DMS53 treated with DMSO at 0.1 percent for 48 hours (cell line): ENCODE results near the gene GPR137.

Source experiments
- DNase-seq: peaks from one replicate; lab custom pipeline; 2025; ENCODE audit not compliant: unreplicated experiment; lab: John Stamatoyannopoulos, UW

GPR137 gene

DNA sequence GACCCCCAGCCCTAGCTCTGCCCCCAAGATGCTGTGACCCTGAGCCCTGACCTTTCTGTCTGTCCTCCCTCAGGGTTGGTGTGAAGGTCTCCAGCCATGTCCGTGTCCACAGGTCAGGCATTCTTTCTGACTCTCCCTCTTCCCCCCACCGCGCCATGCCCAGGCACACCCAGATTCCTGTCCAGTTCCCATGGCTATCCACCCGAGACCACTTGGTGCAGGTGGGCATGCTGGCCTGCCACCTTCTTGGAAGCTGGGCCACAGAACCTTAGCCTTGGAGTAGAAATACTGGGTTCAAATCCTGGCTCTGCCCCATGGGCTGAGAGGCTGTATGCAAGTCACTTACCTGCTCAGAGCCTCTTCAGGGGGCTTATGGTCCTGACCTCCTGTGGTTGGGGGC lies 36.6 kb upstream of the GPR137 start:
- no peak for DNase-seq

DNA sequence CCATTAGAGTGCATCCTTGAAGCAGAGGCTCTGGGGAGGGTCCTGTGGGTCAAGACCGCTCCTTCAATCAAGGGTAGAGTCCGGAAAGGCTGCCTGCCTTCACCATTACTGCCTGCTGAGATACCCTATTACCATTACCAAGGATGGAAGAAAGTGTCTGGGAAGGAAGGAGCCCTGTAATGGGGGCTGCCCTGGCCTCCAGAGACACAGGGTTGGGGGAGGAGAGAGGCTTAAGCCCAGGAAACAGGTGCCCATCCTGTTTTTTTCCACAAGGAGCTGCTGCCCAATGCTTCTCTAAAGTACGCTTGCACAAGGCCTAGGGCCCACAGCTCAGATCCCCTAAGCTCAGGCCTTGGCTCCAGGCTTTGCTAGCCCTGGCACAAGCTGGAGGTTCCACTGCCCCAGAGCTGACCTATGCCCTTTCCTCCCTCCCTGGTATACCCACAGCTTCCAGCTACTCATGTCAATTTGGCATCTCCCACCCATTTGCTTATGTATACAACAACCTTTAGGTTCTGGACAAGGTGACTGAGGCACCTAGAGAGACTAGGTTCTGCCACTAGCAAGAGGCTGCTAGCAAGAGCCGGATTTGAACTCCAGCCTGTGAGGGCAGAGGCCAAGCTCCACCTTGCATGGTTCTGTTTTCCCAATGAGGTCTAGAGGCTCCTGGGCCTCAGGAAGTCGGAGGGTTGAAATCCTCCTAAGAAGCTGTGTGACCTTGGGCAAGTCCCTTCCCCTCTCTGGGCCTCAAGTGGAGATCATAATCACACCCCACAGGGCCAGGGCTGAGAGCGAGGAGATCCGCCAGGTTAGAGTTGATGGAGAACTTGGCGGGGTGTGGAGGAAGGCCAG lies 35.9 kb upstream of the GPR137 start:
- DNase-seq: no peak

DNA sequence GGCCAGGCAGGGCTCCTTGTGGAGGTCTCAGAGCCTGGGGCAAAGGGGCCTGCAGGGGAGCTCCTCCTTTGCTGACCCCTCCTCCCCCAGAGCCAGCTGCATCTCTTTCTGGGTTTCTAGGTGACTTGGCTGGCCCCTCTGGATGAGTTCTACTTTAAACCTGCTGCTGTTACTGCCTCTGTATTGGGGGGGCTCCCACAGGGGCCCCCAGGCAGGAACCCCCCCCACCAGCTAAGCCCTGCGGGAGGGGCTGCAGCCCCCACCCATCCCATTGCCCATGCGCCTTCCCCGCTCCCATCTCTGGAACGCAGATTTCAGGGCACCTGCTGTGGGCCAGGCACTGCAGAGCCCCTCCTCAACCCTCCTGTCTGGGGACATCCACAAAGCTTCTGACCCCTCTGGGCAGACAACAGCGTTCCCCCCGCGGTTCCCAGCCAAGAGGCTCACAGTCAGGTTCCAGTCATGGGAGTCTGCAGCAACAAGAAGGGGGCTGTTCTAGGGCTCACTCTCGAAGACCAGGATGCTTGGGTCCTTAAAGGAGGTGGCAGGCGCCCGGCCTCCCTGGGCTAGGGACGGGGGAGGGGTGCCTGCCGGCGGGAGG lies 35.1 kb upstream of the GPR137 start:
- DNase-seq: no peak

DNA sequence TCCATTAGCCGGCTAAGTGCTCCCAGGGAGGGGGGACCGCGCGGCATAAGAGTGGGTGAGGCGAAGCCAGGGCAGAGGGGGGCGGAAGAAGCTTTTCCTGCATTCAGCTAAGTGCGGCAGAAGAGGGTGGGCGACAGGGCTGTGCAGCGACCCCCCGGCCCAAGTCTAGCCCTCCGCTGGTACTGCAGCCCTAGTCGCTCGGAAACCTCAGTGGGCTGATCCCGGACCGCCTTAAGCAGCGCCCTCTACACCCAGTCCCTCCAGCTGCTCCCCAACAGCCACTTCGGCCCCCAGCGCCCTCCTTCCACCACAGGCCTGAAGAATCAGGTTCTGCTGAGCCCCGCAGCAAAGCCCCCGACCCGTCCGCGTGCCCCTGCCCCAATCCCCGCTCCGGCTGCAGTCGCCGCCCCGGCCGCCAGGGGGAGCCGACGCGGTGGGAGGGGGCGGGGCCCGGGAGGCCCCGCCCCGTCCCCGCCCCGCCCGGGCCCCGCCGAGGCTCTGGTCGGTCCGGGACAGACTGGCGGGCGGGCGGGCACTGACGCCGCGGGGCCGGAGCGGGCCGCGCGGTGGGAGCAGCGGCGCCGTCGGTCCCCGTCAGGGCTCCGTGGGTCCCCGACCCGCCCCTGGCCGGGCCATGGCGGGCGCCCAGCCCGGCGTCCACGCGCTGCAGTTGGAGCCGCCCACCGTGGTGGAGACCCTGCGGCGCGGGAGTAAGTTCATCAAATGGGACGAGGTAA lies 34.5 kb upstream of the GPR137 start, which contains the start of gene PLCB3:
TSS of gene PLCB3 (plus strand) at position 515 of the 737 bp plus-strand sequence. CDS start at position 635, 120 bp downstream.
- no peak for DNase-seq

DNA sequence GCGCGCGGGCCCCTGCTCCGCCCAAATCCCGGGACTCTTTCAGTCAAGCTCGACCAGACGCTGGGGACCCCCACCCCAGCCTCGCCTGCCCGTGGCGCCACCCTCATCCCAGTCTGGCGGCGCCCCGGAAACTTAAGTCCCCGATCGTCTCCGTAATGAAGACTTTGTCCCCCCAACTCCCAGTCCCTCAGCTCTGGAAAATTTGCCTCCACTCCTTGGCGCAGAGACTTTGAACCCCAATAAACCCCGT lies 34.0 kb upstream of the GPR137 start:
- no peak for DNase-seq

DNA sequence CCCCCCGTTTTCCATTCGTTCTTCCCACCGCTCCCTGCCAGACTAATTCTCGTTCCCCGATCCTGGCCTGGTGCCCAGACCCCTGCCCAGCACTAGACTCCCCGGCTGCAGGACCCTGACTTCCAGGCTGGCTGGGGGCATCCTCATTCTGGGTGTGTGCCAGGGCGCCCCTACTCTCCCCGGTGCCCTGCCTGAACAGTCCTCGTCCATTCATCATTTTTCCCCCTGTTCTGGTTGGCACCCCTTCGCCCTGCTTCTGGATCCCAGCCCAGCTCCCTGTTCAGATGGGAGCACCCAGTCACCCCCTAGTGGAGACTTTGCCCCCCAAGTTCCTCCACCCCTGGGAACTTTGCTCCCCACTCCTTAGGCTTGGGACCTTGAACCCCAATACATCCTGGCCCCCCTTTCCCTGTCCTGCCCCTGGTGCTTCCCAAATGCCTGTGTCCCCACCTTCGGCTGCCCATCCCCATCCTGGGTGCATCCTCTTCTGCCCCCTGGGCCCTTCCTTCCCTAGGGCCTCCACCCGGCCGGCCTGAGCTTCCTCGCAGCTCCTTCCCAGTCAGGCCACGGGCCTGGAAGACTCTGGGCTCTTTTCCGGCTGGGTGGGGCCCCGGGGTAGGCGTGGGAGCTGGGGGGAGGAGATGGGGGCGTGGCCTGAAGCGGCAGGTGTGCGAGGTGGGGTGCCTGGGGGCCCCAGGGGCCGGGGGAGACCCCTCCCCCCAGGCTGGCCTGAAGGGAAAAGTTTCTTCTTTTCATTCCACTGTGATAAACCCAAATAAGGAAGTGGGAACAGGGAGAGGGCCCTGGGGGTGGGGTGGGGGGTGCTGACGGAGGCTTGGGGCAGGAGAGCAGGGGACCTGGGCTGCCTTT lies 33.4 kb upstream of the GPR137 start:
- DNase-seq: peak; percentile 14

DNA sequence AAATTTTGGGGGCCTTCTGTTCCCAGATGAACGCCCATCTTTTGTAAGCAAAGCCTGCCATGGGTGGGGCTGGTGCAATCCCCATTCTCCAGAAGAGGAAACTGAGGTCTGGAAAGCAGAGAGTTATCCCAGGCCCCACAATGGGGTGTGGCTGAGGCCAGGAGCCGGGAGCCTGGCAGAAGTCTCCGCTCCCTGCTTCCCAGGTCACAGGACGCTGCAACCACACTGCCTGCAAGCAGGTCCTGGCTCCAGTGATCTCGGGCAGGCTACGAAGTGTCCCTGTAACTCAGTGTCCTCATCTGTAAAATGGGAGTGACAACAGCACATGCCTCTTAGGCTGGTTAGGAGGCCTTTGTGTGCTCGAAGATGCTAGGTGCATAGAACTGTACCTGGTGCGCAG lies 32.6 kb upstream of the GPR137 start:
- no peak for DNase-seq

DNA sequence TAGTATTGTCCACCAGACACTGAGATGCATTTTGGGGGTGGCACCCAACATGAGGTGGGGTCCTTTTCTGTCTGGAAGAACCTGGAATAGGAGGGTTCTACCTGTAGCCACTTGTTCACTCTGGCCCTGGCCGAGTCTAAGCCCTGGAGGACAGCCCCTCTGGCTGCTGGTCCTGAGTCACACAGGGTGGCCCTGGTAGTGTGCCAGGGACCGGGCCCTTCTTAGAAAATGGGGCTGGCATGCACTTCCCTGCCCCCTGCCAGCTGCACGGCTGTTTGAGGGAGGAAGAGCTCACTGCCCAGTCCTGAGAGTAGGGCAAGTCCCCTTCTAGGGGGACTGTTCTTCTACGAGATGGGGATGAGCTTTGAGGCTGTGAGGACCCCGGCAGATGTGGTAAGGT lies 32.2 kb upstream of the GPR137 start:
- no peak for DNase-seq

DNA sequence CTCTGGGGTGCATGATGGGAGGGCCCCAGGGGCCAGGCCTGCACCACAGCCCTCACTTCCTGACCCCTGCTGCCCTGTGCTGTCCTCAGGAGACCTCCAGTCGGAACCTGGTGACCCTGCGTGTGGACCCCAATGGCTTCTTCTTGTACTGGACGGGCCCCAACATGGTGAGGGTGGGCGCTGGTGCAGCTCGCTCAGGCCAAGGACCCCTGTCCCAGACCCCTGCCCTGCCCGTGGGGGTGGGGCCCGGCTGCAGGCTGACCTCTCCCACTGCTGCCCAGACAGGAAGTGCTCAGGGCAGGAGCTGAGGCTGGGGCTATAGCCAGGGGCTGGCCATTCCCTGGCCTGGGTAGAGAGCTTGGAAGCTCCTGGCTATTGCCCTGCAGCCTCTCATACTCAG lies 31.3 kb upstream of the GPR137 start:
- no peak for DNase-seq

DNA sequence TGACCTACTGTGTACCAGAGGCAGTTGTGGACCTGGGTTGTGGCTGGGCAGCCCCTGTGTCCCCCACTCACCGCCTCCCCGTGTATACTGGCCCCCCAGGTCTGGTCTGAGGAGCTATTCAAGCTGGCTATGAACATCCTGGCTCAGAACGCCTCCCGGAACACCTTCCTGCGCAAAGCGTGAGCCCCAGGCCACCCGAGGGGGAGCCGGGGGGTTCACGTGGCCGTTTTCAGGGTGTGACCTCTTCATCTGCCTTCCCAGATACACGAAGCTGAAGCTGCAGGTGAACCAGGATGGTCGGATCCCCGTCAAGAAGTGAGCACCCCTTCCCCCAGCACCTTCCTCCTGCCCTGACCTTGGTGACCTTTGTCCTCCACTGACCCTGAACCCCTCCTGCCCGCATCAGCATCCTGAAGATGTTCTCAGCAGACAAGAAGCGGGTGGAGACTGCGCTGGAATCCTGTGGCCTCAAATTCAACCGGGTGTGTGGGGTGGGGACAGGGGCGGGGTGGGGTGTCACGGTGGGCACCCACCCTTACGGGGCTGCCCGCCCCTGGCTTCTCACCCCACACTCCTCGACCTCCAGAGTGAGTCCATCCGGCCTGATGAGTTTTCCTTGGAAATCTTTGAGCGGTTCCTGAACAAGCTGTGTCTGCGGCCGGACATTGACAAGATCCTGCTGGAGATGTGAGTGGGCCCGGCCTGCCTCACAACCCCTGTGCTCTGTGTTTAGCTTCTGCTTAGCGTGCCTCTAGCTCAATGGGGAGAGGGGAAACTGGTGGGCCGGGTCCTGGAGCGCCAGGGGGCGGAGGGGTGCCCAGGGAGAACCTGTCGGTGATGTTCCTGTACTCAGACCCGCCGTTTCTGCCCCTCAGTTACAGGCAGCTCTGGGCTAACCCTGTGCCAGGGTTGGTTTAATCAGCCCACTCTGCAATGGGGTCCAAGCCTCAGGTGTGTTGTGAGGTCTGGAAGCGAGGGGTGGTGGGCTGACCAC lies 30.2 kb upstream of the GPR137 start:
- no peak for DNase-seq

DNA sequence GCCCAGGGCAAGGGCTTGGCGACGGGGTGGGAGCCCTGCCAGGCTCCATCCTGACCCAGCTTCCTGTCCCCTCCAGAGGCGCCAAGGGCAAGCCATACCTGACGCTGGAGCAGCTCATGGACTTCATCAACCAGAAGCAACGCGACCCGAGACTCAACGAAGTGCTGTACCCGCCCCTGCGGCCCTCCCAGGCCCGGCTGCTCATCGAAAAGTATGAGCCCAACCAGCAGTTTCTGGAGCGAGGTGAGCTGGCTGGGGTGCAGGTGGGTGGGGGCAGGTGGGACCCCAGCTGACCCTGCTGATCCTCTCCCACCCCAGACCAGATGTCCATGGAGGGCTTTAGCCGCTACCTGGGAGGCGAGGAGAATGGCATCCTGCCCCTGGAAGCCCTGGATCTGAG lies 29.3 kb upstream of the GPR137 start:
- no peak for DNase-seq

DNA sequence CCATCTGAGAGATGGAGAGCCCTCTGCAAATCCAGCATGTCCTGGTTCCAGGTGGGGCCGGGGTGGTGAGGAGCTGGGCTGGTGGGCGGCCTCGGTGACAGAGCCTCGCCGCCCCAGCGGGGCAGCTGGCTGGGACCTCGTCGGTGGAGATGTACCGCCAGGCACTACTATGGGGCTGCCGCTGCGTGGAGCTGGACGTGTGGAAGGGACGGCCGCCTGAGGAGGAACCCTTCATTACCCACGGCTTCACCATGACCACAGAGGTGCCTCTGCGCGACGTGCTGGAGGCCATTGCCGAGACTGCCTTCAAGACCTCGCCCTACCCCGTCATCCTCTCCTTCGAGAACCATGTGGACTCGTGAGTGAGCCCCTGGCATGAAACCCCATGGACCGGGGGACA lies 27.3 kb upstream of the GPR137 start:
- DNase-seq: no peak

DNA sequence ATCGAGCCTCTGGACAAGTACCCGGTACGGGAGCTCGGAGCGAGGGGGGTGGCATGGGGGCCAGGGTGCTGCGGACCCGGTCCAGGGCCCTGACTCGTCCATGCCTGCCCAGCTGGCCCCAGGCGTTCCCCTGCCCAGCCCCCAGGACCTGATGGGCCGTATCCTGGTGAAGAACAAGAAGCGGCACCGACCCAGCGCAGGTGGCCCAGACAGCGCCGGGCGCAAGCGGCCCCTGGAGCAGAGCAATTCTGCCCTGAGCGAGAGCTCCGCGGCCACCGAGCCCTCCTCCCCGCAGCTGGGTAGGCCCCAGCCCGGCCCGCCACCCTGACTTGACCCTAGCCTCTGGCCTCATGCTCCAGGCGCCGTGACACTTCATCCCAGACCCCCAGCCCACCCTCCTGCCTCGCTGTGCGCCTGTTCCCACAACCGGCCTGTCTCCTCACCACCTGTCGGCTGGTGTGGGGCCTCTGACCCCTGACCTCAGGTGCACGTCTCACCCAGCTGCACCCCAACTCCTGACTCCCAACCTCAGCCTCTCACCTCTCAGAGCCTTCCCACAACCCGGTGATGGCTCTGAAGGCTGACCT lies 26.6 kb upstream of the GPR137 start:
- no peak for DNase-seq

DNA sequence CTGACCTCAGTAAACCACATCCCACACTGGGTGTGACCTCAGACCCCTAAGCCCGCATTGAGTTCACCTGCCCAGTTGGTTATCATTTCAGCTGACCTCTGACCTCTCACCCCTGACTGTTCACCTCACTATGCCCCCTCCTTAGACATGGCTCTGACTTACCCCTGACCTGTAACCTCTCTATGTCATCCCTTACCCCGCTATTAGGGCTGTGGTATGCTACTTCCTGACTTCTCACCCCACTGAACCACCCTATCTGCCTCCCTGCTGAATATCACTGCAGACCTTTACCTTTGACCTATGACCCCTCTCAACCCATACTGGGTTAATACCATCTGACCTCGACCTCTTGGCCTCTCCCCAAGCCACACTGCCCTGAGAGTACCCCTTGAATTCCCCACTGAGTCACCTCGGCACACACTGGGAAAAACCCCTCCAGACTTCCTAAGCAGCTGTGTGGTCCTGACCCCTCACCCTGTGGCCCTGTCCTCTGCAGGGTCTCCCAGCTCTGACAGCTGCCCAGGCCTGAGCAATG lies 26.0 kb upstream of the GPR137 start:
- no peak for DNase-seq

DNA sequence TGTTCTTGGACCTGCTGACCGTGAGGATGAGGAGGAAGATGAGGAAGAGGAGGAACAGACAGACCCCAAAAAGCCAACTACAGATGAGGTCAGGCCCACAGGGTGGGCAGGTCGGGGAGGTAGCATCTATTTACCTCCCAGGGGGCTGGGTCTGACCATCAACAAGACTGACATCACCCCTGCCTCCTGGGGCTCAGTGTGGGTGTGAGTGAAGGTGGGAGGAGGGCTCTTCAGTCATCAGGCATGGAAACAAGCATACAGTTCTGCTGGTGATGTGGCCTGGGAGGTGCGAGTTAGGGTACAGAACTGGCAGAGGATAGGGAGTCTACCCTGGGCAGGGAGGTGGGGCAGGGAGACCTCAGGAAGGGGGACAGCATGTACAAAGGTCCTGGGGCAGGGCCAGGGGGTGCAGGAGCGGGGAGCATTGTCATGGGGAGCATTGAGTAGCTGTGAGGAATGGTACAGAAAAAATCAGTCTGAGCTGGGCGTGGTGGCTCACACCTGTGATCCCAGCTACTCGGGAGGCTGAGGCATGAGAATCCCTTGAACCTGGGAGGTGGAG lies 25.4 kb upstream of the GPR137 start:
- no peak for DNase-seq

DNA sequence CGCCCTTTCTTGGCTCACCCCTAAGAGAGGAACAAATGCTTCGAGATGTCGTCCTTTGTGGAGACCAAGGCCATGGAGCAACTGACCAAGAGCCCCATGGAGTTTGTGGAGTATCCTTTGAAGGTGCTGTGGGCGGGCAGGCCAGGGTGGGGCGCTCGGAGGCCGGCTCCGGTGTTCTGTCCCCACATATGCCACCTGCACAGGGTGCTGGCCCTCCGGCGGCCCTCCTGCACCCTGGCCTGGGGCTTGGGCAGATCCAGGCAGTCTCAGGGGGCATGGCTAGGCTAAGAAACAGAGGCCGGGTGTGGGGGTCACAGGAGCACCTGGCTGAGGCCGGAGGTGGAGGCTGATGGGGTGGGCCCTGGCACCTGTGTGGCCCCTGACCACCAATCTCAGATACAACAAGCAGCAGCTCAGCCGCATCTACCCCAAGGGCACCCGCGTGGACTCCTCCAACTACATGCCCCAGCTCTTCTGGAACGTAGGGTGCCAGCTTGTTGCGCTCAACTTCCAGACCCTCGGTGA lies 24.0 kb upstream of the GPR137 start:
- DNase-seq: no peak

DNA sequence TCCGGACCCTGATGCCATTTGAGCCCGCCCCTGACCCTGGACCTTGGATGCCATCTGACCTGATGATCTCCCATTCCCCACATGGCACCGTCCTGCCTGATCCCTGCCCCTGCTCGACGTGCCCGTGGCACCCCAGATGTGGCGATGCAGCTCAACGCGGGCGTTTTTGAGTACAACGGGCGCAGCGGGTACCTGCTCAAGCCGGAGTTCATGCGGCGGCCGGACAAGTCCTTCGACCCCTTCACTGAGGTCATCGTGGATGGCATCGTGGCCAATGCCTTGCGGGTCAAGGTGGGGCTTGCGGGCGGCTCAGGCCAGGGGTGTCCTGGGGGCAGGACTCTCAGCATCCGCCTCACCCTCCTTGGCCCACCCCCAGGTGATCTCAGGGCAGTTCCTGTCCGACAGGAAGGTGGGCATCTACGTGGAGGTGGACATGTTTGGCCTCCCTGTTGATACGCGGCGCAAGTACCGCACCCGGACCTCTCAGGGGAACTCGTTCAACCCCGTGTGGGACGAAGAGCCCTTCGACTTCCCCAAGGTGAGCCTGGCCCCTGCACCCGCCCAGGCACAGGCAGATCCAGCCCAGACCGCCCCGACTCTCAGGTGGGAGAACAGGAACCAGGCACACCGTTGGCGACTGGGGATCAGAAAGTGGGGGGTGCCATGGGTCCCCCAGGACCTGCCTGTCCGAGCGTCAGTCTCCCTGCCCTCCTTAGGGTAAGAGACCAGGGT lies 23.2 kb upstream of the GPR137 start:
- DNase-seq: no peak
